ENCODE data around the gene ASB2.

ASB2 gene

DNA sequence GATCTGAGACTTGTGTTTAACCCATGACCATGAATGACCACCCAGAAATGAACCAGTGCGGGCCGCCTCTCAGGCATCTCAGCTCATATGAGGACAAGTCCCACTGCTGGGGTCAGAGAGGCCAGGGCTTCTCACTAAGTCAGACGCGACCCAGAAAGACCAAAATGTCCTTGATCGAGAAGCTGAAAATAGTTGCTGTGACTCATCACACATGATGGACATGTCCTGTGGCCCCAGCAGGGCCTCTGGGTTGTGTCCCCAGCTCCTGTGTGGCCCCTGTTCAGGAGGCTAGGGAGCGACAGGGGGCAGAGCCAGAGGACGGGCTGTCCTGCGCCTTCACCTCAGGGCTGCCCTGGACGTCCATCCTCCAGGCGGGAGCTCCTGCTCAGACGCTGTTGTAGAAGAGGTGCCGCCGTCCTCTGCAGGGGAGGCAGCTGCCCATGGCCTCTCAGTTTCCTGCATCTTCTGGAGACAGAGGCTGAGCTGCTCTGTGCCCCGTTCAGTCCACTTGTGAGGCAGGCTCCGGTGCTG lies 78.2 kb downstream of the ASB2 start:
- DNase-seq = no peak

DNA sequence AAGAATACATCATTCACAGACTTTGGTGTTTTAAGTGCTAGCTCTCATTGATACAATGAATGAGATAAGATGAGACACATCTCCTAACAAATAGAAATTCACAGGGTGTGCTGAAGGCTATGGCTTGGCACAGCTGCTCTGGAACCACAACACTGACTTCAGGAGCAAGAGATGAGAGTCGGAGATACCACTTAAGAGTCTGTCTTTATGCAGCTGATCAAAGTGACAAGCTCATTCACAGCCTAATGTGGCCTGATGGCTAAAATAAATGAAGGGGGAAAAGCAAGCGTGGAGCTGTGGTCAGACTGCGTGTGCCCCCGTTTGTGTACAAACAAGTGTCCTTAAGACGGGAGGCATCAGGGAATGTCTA lies 78.9 kb downstream of the ASB2 start:
- DNase-seq = no peak

DNA sequence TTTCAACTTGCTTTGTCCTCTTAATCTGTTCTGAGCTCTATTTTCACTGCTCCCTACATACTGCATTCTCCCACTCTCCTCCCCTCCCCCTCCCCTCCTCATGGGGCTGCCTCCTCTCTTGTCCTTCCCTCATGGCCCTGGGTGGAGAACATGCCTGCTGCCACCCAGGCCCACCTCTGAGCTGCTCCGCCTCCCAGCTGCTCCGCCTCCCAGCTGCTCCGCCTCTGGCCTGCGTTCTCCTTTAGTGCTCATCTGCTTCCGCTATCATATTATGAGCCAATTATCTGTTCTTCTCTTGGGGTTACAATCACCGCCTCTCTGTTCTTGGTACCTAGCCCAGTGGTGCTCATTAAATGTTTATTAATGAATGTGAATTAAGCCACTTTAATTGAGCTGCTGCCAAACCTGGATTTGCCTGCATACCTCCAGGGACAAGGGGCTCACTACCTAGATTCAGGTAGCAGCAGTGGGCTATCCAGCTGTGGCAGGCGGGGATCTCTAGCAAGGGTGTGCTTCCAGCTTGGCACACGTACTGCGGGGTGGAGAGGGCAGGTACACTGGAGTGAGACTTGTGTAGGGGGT lies 81.3 kb downstream of the ASB2 start:
- no peak for DNase-seq

DNA sequence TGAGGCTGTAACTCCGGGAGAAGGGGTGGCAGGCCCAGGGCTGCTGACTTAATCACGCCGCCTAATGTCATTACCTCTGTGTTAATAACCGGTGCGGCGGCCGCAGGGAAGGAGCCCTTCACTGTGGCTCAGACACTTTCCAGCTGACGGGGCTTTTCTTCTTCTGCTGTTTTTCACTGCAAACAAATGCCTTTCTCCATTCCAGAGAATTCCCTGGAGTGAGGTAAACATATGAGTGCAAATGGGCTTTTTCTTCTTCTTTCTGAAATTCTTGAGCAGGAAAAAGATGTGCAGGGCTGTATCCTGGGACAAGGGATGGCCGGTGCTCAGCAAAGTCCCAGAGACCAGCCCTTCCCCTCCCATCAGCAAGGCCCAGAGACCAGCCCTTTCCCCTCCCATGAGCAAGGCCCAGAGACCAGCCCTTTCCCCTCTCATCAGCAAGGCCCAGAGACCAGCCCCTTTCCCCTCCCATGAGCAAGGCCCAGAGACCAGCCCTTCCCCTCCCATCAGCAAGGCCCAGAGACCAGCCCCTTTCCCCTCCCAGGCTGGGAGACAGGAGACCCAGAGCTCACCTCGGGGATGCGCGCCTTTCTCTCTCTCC lies 82.6 kb downstream of the ASB2 start:
- no peak for DNase-seq

- DNase-seq = peak; percentile 71
These were observed 83.3 kb downstream of the ASB2 start for GRCh38 chr14:93892923-93893558.

DNA sequence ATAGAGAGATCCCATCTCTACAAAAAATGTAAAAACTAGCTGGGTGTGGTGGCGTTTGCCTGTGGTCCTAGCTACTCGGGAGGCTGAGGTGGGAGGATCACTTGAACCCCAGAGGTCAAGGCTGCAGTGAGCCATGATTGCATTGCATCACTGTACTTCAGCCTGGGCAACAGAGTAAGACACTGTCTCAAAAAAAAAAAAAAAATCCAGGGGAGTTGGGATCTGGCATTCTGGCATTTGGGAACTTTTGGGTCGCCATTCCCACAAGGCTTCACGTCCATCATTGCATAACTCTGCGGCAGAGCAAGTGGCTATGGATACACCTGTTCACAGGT lies 83.9 kb downstream of the ASB2 start:
- no peak for DNase-seq

- no peak for DNase-seq
These were observed 84.4 kb downstream of the ASB2 start for GRCh38 chr14:93891756-93892504.

- DNase-seq = no peak
These were observed 86.5 kb downstream of the ASB2 start for GRCh38 chr14:93889739-93890483.

GRCh38 chr14:93888995-93889394 lies 87.4 kb downstream of the ASB2 start:
- no peak for DNase-seq

DNA sequence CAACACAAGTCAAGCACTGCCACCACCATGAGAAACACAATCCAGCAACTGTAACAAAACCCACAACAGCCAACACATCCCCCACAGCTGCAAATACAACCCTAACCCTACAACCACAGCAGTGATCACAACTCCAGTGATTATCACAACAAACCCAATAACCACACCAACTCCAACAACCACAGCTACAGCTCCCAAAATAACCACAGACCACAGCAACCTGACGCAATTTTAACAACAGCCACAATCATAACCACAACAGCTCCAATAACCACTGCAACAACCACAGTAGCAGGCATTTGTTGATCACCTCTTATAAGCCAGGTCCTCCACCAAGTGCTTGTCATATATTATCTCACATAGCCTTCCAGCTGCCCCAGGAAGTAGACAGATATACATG lies 91.4 kb downstream of the ASB2 start:
- DNase-seq = peak; percentile 4

Measured in hematopoietic multipotent progenitor cell treated with erythropoietin and hydrocortisone succinate and interleukin-3 and kit ligand, for 4 days (in vitro differentiated cells).